ENCODE data around the gene CYP3A5.
"Not testable (repeated sequence)": the region's sequence is repeated elsewhere in the genome, so short reads cannot be mapped to it uniquely, and the experiment has no call there.

The CYP3A5 gene

DNA sequence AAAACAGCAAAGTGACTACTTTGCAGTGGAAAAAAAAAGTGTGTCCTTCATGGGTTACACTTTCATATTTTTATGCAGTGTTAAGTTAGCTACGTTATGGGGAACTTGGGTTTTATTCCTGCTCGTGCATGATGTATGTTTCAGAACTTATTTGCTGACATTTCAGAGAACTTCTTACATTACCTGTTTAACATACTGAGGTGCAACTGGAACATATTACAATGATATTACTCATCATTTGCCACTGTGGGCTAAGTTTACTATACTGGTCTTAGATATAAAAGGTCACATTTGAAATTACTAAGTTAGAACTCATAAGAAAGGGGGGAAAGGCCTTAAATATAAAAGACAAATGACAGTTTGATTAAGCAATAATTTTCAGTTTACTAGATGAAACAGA, 42.4 kb downstream of the CYP3A5 start:
- not testable (repeated sequence) for DNase-seq

DNA sequence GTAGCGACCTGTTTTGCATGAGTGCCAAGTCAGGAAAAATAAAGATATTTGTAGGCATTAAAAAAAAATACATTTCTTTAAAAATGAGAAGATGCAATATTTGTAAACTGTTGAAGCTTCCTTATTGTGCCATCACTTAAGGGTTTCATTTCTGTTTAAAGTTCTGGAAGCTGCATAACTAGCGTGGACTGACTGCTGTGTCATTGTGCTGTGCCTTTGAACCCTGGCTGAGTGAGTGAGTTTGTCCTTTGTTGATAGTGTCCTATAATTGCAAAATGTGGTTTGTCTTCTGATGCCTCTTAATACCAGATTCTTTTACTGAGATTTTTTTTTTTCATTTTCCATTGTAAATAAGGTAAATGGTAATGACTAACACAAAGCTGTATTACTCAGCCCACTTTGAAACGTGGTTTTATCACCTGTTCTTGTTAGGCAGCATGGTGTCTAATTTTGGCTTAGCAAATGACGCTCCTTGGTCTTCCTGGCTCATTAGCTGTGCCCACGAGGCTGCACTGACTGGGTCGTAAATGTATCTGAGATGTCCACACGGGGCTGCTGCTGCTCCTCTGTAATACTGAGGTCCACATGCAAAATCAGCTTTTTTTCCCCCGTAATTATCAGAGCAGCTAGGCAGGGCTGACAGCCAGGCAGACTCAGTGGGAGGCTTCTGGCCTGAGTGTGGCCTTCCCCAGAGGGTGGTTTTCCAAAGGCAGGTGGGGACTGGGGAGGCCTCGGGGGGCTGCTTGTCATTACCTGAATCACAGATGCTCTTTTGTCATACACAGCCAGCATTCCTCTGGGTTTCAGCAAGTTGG, 48.3 kb downstream of the CYP3A5 start:
- peak; percentile 12 for DNase-seq

DNA sequence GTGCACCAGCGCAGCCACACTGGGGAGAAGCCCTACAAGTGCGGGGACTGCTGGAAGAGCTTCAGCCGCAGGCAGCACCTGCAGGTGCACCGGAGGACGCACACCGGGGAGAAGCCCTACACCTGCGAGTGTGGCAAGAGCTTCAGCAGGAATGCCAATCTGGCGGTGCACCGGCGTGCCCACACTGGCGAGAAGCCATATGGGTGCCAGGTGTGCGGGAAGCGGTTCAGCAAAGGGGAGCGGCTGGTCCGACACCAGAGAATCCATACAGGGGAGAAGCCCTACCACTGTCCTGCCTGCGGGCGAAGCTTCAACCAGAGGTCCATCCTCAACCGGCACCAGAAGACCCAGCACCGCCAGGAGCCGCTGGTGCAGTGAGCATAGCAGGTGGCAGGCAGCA, 50.2 kb downstream of the CYP3A5 start:
- no peak for DNase-seq

DNA sequence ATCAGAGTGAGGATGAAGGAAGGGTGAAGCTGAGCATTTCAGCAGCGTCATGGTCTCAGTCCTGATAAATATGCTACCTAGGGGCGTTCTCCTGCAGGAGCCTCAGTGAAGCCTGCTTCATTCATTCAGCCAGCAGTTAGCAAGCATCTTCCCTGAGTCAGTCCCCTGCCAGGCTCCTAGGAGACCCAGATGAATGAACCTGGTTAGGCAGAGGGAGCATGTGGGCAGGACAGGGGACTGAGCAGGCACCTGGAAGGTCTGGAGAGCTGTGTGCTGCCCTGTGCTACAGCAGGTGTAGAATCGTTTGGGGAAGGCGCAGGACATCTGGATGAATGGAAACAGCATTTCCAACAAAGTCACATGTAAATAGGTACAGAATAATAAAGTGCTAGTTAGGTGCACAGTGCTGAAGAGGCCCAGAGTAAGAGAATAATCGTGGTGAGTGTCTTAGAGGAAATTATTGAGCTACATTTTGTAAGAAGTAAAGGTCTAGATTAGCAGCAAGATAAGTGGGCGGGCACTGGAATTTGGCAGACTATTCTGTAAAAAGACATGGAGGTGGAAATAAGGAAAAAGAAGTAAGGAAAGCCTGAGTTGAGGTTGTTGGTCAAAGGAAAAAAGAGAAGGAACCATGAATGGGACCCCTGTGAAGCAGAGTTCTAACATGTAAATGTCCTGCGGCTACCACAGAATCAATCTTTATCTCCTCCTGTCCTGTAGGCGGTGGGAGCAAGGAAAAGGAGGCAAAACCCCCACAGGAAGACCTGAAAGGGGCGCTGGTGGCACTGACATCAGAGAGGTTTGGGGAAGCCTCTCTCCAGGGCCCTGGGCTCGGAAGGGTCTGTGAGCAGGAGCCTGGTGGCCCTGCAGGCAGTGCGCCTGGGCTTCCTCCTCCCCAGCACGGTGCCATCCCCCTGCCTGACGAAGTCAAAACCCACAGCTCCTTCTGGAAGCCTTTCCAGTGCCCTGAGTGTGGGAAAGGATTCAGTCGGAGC, 51.0 kb downstream of the CYP3A5 start:
- DNase-seq = no peak

DNA sequence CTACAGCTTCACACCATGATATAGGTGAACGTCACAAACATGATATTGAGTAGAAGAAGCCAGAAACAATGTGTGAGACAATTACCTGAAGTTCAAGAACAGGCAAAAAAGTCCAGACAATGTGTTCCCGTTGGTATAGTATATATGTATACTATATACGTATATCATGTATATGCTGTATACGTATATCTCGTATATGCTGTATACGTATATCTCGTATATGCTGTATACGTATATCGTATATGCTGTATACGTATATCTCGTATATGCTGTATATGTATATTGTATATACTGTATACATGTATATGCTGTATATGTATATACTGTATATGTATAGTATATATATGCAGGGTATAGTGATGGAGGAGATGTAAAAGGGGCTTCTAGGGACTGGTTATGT, 52.3 kb downstream of the CYP3A5 start:
- DNase-seq = no peak

DNA sequence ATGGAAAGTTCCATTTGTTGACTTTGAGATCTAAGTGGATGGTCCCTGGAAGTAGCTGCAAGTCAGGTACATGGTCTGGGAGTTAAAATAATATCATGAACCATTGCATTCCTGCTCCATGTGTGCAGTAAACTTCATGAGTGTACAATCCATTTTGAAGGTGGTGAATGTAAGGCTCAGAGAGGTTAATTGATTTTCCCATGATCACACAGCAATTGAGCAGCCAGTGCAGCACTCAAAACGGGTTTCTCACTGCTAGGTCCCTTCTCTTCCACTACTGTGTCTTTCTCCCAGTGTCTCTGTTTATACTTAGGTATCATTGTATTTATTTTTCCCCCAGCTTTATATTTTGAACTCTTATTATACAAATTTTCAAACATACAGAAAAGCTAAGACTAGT, 53.1 kb downstream of the CYP3A5 start:
- DNase-seq = no peak

DNA sequence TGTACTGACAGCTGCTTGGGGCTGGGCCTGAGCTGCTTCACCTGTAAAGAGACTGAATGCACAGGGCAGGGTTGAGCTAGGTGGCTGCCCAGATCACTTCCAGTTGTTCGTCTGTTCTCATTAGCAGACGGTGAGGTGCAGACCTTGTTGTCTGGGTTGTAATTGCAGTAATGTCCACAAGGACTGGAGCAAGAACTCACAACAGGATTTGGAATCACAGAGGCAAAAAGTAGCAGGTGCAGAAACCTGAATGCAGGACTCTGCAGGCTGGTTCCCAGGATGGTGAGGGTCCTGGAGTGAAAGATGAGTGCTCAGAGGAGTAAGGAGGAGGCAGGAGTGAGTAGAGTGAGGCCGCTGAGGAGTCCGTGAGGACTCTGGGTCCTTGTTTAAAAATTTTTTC, 53.8 kb downstream of the CYP3A5 start:
- no peak for DNase-seq

DNA sequence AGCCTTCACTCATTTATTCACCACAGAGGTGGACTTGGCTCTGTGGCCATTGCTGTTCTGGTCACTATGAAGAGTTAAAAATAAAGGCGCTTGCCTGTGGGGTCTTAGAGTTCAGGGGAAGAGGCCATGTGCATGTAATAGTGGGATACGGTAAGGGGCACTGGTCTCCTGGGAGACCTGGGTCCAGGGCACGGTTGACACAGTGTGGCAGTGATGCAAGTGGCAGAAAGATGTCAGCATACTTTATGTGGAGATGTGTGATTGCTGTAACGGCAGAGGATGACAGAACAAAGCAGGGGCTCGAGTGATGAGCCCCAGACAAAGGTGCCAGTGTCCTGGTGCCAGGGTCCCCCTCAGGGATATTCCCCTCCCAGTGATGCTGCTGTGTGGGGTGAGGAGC, 54.5 kb downstream of the CYP3A5 start:
- DNase-seq = no peak

DNA sequence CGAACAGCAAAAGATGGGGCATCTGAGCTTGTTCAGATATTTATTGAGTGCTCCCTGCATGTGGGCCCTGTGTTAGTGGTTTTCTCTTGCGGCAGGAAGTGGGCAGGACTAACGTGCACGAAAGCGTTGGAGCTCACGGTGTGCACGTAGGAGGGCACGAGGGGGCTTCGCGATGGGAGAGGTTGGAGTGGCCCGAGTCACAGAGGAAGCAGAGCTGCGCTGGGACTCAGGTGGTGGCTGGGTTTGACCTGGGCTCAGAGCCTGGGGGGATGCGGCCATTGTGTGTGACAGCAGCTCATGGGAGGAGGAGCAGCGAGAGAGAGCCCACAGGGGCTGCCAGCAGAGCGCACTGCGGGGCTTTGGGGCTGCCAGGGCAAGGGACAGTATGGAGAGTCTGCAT, 55.3 kb downstream of the CYP3A5 start:
- DNase-seq = no peak

DNA sequence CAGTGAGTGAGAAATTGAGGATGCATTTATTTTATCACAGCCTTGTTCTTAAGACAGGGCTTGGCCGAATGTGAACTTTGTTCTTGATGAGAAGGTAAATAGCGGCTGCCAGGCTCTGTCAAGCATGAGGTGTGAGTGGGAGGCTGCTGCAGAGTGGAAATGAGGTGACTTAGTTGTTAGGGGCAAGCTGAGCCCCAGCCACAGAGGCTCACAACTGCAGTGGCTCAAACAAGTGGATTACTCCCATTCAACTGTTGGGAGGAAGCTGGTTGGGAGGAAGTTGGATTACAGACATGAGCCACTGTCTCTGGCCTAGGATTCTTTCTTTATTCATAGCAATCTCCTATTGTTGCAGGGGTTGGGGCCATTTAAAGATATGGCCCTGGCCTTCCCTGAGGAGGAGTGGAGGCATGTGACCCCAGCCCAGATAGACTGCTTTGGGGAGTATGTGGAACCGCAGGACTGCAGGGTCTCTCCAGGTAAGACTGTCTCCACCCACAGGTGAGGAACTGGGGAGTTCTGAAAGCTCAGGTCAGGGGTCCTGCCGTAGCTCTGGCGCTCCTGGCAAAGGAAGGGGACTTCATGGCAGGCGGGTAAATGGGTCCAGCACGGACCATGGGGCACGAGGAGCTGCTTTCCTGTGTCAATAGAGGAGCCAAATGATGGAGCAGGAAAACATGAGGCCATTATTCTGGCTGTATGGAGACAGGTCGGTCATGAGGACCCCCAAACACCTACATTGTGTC, 55.9 kb downstream of the CYP3A5 start:
- no peak for DNase-seq

DNA sequence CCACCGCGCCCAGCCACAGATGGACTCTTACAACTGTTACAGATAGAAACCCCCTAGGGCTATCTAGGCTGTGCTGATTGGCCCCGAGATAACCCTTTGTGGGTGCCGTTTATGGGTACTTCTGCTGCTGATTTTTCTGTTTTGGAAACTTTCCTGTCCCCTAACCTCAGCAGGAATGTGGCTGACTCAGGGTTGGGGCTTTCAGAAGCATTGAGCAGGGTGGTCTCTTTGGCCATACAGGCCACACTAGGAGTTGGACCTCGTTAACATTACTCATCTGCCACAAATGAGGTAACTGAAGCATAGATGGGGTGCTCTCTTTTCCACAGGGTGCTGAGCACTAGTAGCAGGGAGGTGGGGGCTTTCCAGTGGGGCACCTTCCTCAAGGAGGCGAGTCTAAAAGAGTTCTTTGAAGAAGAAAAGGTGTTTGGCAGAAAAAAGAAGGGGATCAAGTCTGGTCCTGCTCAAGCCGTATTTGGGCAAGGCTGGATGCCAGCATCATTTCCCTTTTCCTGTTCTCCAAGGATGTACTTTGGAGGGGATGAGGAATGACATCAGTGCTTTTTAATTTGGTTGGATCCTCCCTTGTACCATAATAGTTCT, 56.6 kb downstream of the CYP3A5 start:
- DNase-seq = no peak

DNA sequence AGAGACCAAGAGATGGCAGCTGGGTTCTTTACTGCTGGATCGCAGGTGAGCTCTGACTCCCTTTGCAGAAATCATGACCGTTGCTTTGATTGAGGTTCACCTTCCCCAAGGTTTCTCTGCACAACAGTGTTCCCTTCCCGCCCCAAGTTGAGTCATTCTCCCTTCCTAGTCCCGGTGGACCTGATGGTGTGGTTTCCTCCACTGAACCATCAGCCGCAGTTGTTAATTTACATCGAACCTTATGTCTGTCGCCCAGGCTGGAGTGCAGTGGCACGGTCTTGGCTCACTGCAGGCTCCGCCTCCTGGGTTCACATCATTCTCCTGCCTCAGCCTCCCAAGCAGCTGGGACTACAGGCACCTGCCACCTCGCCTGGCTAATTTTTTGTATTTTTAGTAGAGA, 57.2 kb downstream of the CYP3A5 start:
- no peak for DNase-seq

DNA sequence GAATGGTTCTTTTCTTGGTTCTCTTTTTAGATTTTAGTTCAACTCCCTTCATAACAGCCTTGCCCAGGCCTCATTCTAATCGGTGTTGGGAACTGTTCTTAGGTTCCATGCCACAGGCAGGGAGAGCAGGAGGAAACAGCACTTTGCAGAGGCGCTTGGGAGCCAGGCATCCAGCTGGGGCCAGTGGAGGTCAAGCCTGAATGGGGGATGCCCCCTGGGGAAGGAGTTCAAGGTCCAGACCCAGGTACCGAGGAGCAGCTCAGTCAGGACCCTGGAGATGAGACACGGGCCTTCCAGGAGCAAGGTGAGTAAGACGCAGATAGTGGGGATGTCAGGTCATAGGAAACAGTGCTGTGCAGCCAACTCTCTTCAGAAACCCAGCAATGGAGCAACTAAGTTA, 58.5 kb downstream of the CYP3A5 start:
- DNase-seq = no peak

DNA sequence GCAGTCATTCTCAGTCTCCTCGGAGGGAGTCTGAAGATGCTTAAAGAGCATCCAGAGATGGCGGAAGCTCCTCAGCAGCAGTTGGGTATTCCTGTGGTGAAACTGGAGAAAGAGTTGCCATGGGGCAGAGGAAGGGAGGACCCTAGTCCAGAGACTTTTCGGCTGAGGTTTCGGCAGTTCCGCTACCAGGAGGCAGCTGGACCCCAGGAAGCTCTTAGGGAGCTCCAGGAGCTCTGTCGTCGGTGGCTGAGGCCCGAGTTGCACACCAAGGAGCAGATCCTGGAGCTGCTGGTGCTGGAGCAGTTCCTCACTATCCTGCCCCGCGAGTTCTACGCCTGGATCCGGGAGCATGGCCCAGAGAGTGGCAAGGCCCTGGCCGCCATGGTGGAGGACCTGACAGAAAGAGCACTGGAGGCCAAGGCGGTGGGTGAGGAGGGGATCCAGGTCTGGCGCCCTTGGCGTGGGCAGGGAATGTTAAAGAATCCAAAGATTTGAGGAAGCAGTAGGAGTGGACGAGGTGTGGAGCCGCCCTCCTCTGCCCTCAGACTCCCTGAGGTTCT, 60.1 kb downstream of the CYP3A5 start:
- DNase-seq = no peak

DNA sequence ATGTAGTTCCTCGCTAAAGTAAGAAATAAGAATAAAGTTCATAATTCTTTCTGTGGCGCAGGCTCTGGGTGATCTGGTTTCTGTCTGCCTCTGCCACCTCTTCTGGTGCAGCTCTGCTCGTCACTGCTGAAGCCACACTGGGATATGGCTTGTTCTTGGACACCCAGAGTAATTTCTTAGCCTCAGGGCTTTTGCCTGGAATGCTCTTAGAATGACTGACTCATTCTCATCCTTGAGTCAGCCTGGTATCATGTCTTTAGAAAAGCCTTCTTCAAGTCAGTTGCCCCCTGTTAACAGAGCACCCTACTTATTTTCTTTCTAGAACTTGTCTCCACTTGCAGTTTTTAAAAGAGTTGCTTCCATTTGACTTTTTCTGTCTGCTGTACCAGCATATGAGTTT, 61.1 kb downstream of the CYP3A5 start:
- DNase-seq = no peak

DNA sequence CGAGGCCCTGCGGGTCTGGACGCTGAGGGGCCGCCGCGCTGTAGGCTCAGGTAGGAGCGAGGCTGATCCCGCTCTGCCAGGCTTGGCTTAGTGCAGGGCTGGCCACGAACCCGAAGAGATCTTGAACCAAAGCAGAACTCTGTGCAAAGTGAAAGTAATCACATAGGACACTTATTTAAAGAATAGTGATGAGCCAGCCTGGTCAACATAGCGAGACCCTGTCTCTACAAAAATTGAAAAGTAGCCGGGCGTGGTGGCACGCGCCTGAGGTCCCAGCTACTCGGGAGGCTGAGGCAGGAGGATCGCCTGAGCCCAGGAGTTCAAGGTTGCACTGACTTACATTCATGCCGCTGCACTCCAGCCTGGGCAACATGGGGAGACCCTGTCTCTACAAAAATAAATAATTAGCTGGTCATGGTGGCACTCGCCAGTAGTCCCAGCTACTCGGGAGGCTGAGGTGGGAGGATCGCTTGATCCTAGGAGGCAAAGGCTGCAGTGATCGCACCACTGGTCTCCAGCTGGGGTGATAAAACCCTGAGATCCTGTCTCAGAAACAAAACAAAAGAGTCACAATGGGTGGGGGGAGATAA, 62.5 kb downstream of the CYP3A5 start:
- DNase-seq = no peak

DNA sequence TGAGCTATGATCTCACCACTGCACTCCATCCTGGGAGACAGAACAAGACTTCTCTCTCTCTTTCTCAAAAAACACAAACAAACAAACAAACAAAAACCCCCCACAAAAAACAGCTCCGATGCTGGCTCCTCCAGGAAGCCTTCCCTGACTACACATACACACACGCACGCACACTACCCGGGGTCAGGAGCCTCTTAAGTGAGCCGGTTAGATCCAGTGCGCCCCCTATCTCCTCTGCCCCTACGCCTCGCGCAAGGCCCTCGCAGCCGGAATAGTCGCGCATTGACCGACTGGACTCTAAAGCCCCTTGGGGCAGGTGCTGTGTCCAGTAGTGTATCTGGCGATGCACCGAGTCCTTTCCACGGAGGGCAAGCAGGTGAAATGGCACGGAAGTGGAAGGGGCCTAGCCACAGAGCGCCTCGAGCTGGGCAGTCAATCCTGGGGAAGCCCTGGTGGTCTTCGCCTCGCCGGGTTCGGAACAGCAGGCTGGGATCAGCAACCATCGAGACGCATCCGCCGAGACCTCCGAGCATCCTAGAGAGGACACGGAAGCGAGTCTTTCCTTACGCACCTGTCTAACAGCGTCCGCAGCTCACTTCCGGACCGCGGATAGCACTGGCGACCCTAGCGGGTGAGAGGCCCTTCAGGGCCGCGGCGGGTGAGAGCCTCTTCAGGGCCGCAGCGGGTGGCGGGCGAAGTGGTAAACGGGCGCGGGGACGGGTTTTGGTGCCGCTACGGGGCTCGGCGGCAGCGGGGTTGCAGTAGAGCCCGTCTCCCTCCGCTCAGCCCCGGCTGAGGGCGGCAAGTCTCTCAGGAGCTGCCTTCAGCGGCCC, 63.2 kb downstream of the CYP3A5 start, which contains the start of gene ZSCAN25:
Gene ZSCAN25 (plus strand): TSS at position 588 of the 833 bp plus-strand sequence. CDS start 2,661 bp downstream, outside the sequence.
- peak; percentile 77 for DNase-seq

DNA sequence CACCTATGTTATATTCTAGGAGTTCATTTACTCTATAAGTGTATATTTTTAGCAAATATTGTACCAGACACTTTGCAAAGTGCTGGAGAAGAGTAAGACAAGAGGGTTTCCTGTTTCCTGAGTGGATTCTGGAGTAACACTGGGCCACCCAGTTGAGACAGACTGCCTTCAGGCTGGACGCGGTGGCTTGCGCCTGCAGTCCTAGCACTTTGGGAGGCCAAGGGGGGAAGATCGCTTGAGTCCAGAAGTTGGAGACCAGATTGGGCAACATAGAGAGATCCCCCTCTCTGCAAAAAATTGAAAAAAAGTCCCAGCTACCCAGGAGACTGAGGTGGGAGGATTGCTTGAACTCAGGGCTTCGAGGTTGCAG, 63.8 kb downstream of the CYP3A5 start:
- DNase-seq = no peak

DNA sequence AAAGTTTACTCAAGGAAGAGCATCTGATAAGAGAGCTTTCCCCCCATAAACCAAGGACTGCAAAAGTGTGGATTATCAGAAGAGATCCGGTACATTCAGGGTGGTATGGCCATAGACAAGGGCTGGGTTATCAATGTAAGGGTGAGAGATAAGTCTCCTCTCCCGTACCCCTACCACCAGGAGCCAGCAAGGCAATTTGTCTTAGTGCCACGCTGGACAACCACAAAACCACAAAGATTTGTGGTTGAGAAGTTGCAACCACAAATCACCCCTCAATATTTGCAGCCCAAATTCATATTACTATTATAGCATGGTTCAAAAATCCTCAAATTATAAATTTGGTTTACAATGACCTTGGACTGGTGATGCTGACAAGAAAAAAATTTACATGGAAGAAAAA, 65.3 kb downstream of the CYP3A5 start:
- DNase-seq = no peak

DNA sequence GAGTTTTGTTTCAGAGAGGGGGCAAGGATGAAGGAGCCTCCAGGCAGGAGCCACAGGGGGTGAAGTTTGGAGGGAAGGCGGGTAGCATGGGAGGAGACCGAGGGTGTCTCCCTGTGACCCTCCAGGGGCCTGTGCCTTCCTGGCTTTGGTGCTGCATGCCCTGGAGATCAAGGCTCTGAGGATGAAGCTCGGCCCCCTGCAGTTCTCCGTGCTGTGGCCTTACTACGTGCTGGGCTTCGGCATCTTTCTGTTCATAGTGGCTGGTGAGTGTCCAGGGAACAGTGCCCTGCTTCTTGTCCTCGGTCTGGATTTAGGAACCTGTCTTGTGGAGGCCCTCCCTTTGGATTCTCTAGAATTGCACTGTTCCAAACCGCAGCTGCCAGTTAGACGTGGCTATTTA, 72.2 kb downstream of the CYP3A5 start:
- DNase-seq = no peak

DNA sequence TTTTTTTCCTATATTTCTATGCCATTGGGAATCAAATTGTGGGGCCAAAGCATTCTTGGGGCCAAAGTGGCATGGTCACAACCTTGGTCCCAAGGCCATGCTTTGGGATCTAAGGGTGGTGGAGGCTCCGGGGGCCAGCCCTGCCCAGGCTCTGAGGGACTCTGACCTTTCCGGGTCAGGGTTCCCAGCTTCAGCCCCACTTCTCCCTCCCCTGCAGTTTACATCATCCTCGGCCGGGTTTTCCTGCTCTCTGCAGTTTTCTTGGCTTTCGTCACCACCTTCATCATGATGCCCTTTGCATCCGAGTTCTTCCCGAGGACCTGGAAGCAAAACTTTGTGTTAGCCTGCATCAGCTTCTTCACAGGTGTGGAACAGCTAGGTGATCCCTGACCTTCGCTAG, 73.3 kb downstream of the CYP3A5 start:
- DNase-seq = no peak
